ENCODE data around the gene BIN2. TPM values are rescaled to one million over a fixed set of nuclear protein-coding genes. Genes with fewer than 3 reads are reported as not detected.

Gene BIN2
- total RNA-seq, 1 experiment from 2014 or later = not detected

DNA sequence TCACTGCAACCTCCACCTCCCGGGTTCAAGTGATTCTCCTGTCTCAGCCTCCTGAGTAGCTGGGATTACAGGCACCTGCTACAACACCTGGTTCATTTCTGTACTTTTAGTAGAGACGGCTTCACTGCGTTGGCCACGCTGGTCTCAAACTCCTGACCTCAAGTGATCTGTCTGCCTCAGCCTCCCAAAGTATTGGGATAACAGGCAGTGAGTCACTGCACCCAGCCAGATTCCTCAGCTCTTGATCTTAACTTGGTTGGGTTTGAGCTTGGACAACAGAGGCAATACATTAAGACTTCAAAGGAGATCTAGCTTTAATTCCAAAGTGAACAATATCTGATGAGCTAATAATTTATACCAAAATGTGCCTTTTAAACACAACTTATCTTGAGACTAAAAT lies 79.7 kb downstream of the BIN2 start:
- Mint-ChIP-seq H3K9me3 (no peaks in the 10 kb centered on the region), H3K36me3 (ENCODE audit: insufficient read depth in 1 of 3, low read depth in 3 of 3) (peaks cover 31 to 54% (median 37%) of the 10 kb centered on the region in 3 experiments), H3K27me3 (ENCODE audit: low read depth) (no peaks in the 10 kb centered on the region), H3K4me1 (peaks cover 32 to 33% of the 10 kb centered on the region in 2 experiments), H3K27ac (no peak overlapping the region; a peak in 1 of 7 replicates), H3K4me3 (no peak overlapping the region)
- no peak overlapping the region for H4K8ac ChIP-seq (replicated peaks; ENCODE audit: insufficient read length, low read depth, low read length)
- no peak overlapping the region for H3K9ac ChIP-seq (ENCODE audit: extremely low read depth, insufficient read length, low read length)
- no peaks in the 10 kb centered on the region for H3K9me3 ChIP-seq (ENCODE audit: control insufficient read depth, low read depth, low read length)
- DNase-seq = no peak
- H3K27me3 ChIP-seq (ENCODE audit: insufficient read depth, low read length) = no peaks in the 10 kb centered on the region
- H2BK120ac ChIP-seq (ENCODE audit: low read depth, low read length, poor library complexity, severe bottlenecking) = no peak overlapping the region
- H3K14ac ChIP-seq (ENCODE audit: insufficient read depth, low read length) = no peak overlapping the region
- H2AFZ ChIP-seq (ENCODE audit: low read length) = no peak overlapping the region
- peaks cover 2% of the 10 kb centered on the region; the same call in 1 of the 2 replicates for H3K79me2 ChIP-seq (ENCODE audit: insufficient read depth, low read length)
- no peak overlapping the region for H3K23ac ChIP-seq (ENCODE audit: insufficient read length, low read depth, low read length)
- TF ChIP-seq, protein P1, sequence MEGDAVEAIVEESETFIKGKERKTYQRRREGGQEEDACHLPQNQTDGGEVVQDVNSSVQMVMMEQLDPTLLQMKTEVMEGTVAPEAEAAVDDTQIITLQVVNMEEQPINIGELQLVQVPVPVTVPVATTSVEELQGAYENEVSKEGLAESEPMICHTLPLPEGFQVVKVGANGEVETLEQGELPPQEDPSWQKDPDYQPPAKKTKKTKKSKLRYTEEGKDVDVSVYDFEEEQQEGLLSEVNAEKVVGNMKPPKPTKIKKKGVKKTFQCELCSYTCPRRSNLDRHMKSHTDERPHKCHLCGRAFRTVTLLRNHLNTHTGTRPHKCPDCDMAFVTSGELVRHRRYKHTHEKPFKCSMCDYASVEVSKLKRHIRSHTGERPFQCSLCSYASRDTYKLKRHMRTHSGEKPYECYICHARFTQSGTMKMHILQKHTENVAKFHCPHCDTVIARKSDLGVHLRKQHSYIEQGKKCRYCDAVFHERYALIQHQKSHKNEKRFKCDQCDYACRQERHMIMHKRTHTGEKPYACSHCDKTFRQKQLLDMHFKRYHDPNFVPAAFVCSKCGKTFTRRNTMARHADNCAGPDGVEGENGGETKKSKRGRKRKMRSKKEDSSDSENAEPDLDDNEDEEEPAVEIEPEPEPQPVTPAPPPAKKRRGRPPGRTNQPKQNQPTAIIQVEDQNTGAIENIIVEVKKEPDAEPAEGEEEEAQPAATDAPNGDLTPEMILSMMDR (conservative IDR thresholded peaks at IDR 0.05) = no peak
- no peak overlapping the region for H3K18ac ChIP-seq (ENCODE audit: insufficient read length, low read depth, low read length)
- H2BK20ac ChIP-seq (ENCODE audit: low read depth, low read length, poor library complexity, severe bottlenecking) = no peak overlapping the region
- H3K27ac ChIP-seq (ENCODE audit: insufficient read length, low read depth, low read length) = no peak overlapping the region
- no peak overlapping the region for H3K56ac ChIP-seq (ENCODE audit: insufficient read length, low read depth, low read length)
- H2BK12ac ChIP-seq (ENCODE audit: insufficient read length, low read depth, low read length) = no peak overlapping the region
- no peak overlapping the region for H2BK5ac ChIP-seq (ENCODE audit: insufficient read length, low read length)
- no peak overlapping the region for H3K4me2 ChIP-seq (ENCODE audit: insufficient read depth, insufficient read length, low read length)
- no peak overlapping the region for H4K91ac ChIP-seq (ENCODE audit: insufficient read length, low read depth, low read length)
- H2AK5ac ChIP-seq (ENCODE audit: insufficient read length, low read length) = no peak overlapping the region
- H4K20me1 ChIP-seq (ENCODE audit: control insufficient read depth, insufficient read depth, insufficient read length) = no peaks in the 10 kb centered on the region
- H3K4ac ChIP-seq (ENCODE audit: low read depth, low read length) = no peak overlapping the region
- H4K5ac ChIP-seq (ENCODE audit: insufficient read length, low read depth, low read length) = no peak overlapping the region
- no peaks in the 10 kb centered on the region for H3K23me2 ChIP-seq (ENCODE audit: insufficient read length, low read depth, low read length, poor library complexity, severe bottlenecking)
- no CpG with 5 or more reads among the region's 4 CpGs for WGBS (ENCODE audit: extremely low coverage, insufficient read length, low lambda C conversion rate)
- H2BK15ac ChIP-seq (ENCODE audit: low read depth, low read length) = no peak overlapping the region
- H3K4me1 ChIP-seq (ENCODE audit: insufficient read depth, low read length) = peaks cover 7% of the 10 kb centered on the region; the same call in 1 of the 2 replicates
- H3K79me1 ChIP-seq (ENCODE audit: insufficient read depth, low read depth, low read length, poor library complexity, severe bottlenecking) = no peaks in the 10 kb centered on the region
- no peak overlapping the region for H3T11ph ChIP-seq (ENCODE audit: low read length)
